Measurements from ENCODE around the gene DDX28. TPM values are rescaled to one million over a fixed set of nuclear protein-coding genes. Genes with fewer than 3 reads are reported as not detected.
"Not testable (repeated sequence)": the region's sequence is repeated elsewhere in the genome, so short reads cannot be mapped to it uniquely, and the experiment has no call there.

The DDX28 gene
- total and polyA plus RNA-seq, 10 of the 15 experiments (the other 5 are each of a cell fraction or from before 2014, with no cell fraction given), result 3.6 to 40.4 (median 20.0) TPM

DNA sequence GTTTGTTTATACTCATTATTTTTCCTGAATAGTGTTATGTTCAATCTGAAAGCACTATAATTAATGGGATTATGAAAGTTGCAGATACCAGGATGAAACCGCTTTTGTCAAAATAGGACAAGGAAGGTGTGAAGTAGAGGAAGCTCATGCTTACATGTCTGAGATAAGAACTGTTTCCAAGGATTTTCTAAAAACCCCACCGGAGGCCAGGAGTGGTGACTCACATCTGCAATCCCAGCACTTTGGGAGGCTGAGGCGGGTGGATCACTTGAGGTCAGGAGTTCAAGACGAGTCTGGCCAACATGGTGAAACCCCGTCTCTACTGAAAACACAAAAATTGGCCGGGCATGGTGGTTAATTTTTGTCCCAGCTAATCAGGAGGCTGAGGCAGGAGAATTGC lies 7.1 kb upstream of the DDX28 start:
- BruUV-seq (replicated peaks); DNase-seq (ENCODE audit: low read depth, low spot score); H3K27me3 ChIP-seq (replicated peaks in 1 of 2; ENCODE audit: control insufficient read depth in 2 of 2, insufficient read depth in 2 of 2, low read length in 1 of 2); H3K79me2 ChIP-seq (ENCODE audit: control insufficient read depth, insufficient read depth, low read length); intact Hi-C loops (cut with micrococcal nuclease; ENCODE audit: unreplicated experiment); H3K4me1 ChIP-seq (ENCODE audit: control insufficient read depth, insufficient read depth, low read length); H3K27ac ChIP-seq (ENCODE audit: control insufficient read depth, insufficient read depth); H4K20me1 ChIP-seq (ENCODE audit: control insufficient read depth, insufficient read depth); ATAC-seq; H3K9me3 ChIP-seq (replicated peaks; ENCODE audit: control insufficient read depth, insufficient read depth, low read length); H3K4me2 ChIP-seq (ENCODE audit: control insufficient read depth, insufficient read depth); in situ Hi-C loops (cut with MboI); H2AFZ ChIP-seq (ENCODE audit: control insufficient read depth, low read depth, low read length); H3K9ac ChIP-seq (ENCODE audit: control insufficient read depth, insufficient read depth, low read length); RAD21 ChIA-PET (ENCODE audit: unreplicated experiment); H3K36me3 ChIP-seq (ENCODE audit: control insufficient read depth in 2 of 2, insufficient read depth in 2 of 2, low read length in 1 of 2); POLR2A ChIA-PET; FAIRE-seq; H3K4me3 ChIP-seq: not testable (repeated sequence)
- SMC1A ChIA-PET (ENCODE audit: uncharacterized antibody, unreplicated experiment), result interaction anchor here (0.9 to 1.6 kb wide), 2 partner anchors 13 to 63 kb away, joined by 3 read pairs; no protein-coding TSS in a partner anchor
- WGBS (ENCODE audit: insufficient coverage, insufficient replicate concordance, low lambda C conversion rate, missing lambda C conversion rate), result 77% methylated on average over 6 of the region's 6 CpGs
- CTCF ChIA-PET, result interaction anchor here (0.8 to 1.6 kb wide), 3 partner anchors 9 to 36 kb away, joined by 3 to 6 read pairs (median 5); no protein-coding TSS in a partner anchor

DNA sequence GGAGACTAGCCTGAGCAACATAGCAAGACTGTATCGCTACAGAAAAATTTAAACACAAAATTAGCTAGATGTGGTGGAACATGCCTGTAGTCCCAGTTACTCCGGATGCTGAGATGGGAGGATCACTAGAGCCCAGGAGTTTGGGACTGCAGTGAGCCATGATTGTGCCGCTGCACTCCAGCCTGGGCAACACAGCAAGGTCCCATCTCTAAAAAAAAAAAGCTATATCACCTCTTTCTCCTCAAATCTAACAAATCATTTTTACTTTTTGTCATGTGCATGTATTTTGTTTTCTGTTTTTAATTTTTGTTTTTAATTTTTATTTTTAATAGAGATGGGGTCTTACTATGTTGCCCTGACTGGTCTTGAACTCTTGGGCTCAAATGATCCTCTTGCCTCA lies 6.0 kb upstream of the DDX28 start:
- DNase-seq (ENCODE audit: low read depth, low spot score), result no peak
- H2AFZ ChIP-seq (ENCODE audit: control insufficient read depth, low read depth, low read length), result no peak overlapping the region
- no peak for ATAC-seq
- peaks cover 6% of the 10 kb centered on the region for H3K79me2 ChIP-seq (ENCODE audit: control insufficient read depth, insufficient read depth, low read length)
- no peak for TF ChIP-seq CHD1 (IDR thresholded peaks at IDR 0.05; ENCODE audit: low read depth, low read length)
- TF ChIP-seq IRF4 (IDR thresholded peaks at IDR 0.05; ENCODE audit: low read depth, low read length), result no peak
- TF ChIP-seq POLR2AphosphoS2 (IDR thresholded peaks at IDR 0.05; ENCODE audit: low read depth, low read length), result no peak
- TF ChIP-seq STAT1 (conservative IDR thresholded peaks at IDR 0.05), result no peak
- no peak for TF ChIP-seq NRF1 (conservative IDR thresholded peaks at IDR 0.05; ENCODE audit: low read depth, low read length)
- TF ChIP-seq MYC (IDR thresholded peaks at IDR 0.05; ENCODE audit: insufficient read depth, insufficient read length, insufficient replicate concordance, low read length, severe bottlenecking), result no peak
- TF ChIP-seq, protein P1, sequence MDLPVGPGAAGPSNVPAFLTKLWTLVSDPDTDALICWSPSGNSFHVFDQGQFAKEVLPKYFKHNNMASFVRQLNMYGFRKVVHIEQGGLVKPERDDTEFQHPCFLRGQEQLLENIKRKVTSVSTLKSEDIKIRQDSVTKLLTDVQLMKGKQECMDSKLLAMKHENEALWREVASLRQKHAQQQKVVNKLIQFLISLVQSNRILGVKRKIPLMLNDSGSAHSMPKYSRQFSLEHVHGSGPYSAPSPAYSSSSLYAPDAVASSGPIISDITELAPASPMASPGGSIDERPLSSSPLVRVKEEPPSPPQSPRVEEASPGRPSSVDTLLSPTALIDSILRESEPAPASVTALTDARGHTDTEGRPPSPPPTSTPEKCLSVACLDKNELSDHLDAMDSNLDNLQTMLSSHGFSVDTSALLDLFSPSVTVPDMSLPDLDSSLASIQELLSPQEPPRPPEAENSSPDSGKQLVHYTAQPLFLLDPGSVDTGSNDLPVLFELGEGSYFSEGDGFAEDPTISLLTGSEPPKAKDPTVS (IDR thresholded peaks at IDR 0.05; ENCODE audit: low read depth, low read length), result no peak
- in situ Hi-C loops (cut with MboI) (no loop called here), intact Hi-C loops (cut with micrococcal nuclease; ENCODE audit: unreplicated experiment) (no loop called here)
- no peaks in the 10 kb centered on the region for H3K27me3 ChIP-seq (replicated peaks in 1 of 2; ENCODE audit: control insufficient read depth in 2 of 2, insufficient read depth in 2 of 2, low read length in 1 of 2)
- H3K36me3 ChIP-seq (ENCODE audit: control insufficient read depth in 2 of 2, insufficient read depth in 2 of 2, low read length in 1 of 2), result peaks cover 0 to 10% of the 10 kb centered on the region in 2 experiments; a peak in 2 of 4 replicates
- FAIRE-seq, result no peak
- no peaks in the 10 kb centered on the region for H3K4me1 ChIP-seq (ENCODE audit: control insufficient read depth, insufficient read depth, low read length)
- no peak overlapping the region for H3K9ac ChIP-seq (ENCODE audit: control insufficient read depth, insufficient read depth, low read length)
- H3K27ac ChIP-seq (ENCODE audit: control insufficient read depth, insufficient read depth), result no peak overlapping the region
- SMC1A ChIA-PET (ENCODE audit: uncharacterized antibody, unreplicated experiment), result interaction anchor here (0.9 to 3.2 kb wide), 3 partner anchors 9 to 62 kb away, joined by 3 to 9 read pairs (median 3); no protein-coding TSS in a partner anchor
- H3K9me3 ChIP-seq (replicated peaks; ENCODE audit: control insufficient read depth, insufficient read depth, low read length), result no peaks in the 10 kb centered on the region
- 98% methylated on average over 3 of the region's 3 CpGs for WGBS (ENCODE audit: insufficient coverage, insufficient replicate concordance, low lambda C conversion rate, missing lambda C conversion rate)
- POLR2A ChIA-PET, result no interaction called here
- RAD21 ChIA-PET (ENCODE audit: unreplicated experiment), result interaction anchor here (0.6 kb wide), 1 partner anchor 648 kb away, joined by 3 read pairs; no protein-coding TSS in a partner anchor
- no peak overlapping the region for H3K4me3 ChIP-seq
- no peak overlapping the region for H3K4me2 ChIP-seq (ENCODE audit: control insufficient read depth, insufficient read depth)
- CTCF ChIA-PET, result interaction anchor here (1.6 to 2.9 kb wide), 2 partner anchors 11 to 12 kb away, joined by 6 to 14 read pairs; no protein-coding TSS in a partner anchor
- no TSS peak for BruUV-seq (replicated peaks)
- H4K20me1 ChIP-seq (ENCODE audit: control insufficient read depth, insufficient read depth), result no peaks in the 10 kb centered on the region

All from GM12878 (cell line).